ENCODE measurements around the gene CRY2. TPM values are rescaled to one million over a fixed set of nuclear protein-coding genes. Genes with fewer than 3 reads are reported as not detected.

Gene CRY2
- total and polyA plus RNA-seq, 10 of the 15 experiments (the other 5 are each of a cell fraction or from before 2014, with no cell fraction given), result 1.2 to 14.7 (median 8.1) TPM

DNA sequence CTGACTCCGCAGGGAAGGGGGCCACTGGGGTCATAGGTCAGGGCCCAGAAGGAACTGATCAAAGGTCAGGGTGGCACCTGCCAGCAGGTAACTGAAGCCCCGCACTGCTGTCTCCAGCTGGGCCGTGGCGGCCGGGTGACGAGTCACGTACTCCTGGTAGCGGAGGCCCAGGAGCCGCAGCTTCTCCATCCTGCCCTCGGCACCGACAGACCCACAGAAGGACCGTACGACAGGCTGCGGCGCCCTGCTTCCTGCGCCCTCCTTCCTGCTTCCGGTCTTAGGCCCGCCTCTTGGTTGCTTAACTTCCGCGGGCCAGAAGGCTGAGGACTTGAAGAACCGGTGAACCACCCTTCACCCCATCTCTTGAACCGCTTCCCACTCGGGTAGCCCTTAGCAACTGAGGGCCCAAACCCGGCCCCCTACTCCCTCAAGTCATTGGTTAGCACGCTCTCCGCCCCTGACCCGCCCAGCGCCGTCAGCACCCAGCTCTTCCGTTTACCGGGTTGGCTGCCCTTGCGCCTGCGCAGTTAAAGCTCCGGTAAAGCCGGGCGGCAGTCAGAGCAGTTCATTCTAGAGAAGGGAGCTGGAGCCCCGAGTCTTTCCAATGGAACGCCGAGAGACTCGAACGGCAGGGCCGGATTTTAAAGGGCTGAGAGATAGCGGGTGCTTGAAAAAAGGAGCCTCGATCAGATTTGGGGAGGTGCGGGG, 70.5 kb downstream of the CRY2 start, which contains the start of gene PEX16 (continued):
- no peak for TF ChIP-seq NFXL1 (IDR thresholded peaks at IDR 0.05; ENCODE audit: borderline replicate concordance)
- no peak for TF ChIP-seq RCOR1 (conservative IDR thresholded peaks at IDR 0.05; ENCODE audit: low read depth, low read length)
- TF ChIP-seq RB1 (IDR thresholded peaks at IDR 0.05; ENCODE audit: borderline replicate concordance), result no peak
- no peak for TF ChIP-seq STAT3 (IDR thresholded peaks at IDR 0.05; ENCODE audit: low read depth, low read length)
- peak; percentile 21 for TF ChIP-seq ZNF207 (IDR thresholded peaks at IDR 0.05; ENCODE audit: borderline replicate concordance)
- TF ChIP-seq, protein P1, sequence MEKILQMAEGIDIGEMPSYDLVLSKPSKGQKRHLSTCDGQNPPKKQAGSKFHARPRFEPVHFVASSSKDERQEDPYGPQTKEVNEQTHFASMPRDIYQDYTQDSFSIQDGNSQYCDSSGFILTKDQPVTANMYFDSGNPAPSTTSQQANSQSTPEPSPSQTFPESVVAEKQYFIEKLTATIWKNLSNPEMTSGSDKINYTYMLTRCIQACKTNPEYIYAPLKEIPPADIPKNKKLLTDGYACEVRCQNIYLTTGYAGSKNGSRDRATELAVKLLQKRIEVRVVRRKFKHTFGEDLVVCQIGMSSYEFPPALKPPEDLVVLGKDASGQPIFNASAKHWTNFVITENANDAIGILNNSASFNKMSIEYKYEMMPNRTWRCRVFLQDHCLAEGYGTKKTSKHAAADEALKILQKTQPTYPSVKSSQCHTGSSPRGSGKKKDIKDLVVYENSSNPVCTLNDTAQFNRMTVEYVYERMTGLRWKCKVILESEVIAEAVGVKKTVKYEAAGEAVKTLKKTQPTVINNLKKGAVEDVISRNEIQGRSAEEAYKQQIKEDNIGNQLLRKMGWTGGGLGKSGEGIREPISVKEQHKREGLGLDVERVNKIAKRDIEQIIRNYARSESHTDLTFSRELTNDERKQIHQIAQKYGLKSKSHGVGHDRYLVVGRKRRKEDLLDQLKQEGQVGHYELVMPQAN (conservative IDR thresholded peaks at IDR 0.05), result peak; percentile 94
- TF ChIP-seq ESRRA (IDR thresholded peaks at IDR 0.05; ENCODE audit: low read length), result 0 out of 2 replicates have a peak, but pooled peaks have one; percentile 27
- no peak for TF ChIP-seq KAT2A (conservative IDR thresholded peaks at IDR 0.05; ENCODE audit: control insufficient read depth, low read depth, low read length)
- peak in 1 of 2 experiments; percentile 93; a peak in 2 of 4 replicates for TF ChIP-seq CEBPB (IDR thresholded peaks at IDR 0.05; ENCODE audit: borderline replicate concordance in 1 of 2, low read depth in 2 of 2, low read length in 2 of 2)
- TF ChIP-seq, protein P2, sequence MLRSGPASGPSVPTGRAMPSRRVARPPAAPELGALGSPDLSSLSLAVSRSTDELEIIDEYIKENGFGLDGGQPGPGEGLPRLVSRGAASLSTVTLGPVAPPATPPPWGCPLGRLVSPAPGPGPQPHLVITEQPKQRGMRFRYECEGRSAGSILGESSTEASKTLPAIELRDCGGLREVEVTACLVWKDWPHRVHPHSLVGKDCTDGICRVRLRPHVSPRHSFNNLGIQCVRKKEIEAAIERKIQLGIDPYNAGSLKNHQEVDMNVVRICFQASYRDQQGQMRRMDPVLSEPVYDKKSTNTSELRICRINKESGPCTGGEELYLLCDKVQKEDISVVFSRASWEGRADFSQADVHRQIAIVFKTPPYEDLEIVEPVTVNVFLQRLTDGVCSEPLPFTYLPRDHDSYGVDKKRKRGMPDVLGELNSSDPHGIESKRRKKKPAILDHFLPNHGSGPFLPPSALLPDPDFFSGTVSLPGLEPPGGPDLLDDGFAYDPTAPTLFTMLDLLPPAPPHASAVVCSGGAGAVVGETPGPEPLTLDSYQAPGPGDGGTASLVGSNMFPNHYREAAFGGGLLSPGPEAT (IDR thresholded peaks at IDR 0.05; ENCODE audit: low read depth), result peak; percentile 89
- no peak for TF ChIP-seq MTA2 (IDR thresholded peaks at IDR 0.05; ENCODE audit: low read depth)
- peak; percentile 78 to 99 for TF ChIP-seq SRF (IDR thresholded peaks at IDR 0.05; ENCODE audit: low read depth in 2 of 2, low read length in 2 of 2)
- TF ChIP-seq, protein P3, sequence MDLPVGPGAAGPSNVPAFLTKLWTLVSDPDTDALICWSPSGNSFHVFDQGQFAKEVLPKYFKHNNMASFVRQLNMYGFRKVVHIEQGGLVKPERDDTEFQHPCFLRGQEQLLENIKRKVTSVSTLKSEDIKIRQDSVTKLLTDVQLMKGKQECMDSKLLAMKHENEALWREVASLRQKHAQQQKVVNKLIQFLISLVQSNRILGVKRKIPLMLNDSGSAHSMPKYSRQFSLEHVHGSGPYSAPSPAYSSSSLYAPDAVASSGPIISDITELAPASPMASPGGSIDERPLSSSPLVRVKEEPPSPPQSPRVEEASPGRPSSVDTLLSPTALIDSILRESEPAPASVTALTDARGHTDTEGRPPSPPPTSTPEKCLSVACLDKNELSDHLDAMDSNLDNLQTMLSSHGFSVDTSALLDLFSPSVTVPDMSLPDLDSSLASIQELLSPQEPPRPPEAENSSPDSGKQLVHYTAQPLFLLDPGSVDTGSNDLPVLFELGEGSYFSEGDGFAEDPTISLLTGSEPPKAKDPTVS (IDR thresholded peaks at IDR 0.05; ENCODE audit: low read depth, low read length), result no peak
- TF ChIP-seq, protein P4, sequence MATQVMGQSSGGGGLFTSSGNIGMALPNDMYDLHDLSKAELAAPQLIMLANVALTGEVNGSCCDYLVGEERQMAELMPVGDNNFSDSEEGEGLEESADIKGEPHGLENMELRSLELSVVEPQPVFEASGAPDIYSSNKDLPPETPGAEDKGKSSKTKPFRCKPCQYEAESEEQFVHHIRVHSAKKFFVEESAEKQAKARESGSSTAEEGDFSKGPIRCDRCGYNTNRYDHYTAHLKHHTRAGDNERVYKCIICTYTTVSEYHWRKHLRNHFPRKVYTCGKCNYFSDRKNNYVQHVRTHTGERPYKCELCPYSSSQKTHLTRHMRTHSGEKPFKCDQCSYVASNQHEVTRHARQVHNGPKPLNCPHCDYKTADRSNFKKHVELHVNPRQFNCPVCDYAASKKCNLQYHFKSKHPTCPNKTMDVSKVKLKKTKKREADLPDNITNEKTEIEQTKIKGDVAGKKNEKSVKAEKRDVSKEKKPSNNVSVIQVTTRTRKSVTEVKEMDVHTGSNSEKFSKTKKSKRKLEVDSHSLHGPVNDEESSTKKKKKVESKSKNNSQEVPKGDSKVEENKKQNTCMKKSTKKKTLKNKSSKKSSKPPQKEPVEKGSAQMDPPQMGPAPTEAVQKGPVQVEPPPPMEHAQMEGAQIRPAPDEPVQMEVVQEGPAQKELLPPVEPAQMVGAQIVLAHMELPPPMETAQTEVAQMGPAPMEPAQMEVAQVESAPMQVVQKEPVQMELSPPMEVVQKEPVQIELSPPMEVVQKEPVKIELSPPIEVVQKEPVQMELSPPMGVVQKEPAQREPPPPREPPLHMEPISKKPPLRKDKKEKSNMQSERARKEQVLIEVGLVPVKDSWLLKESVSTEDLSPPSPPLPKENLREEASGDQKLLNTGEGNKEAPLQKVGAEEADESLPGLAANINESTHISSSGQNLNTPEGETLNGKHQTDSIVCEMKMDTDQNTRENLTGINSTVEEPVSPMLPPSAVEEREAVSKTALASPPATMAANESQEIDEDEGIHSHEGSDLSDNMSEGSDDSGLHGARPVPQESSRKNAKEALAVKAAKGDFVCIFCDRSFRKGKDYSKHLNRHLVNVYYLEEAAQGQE (IDR thresholded peaks at IDR 0.05; ENCODE audit: low read depth, low read length), result no peak
- TF ChIP-seq MTA3 (IDR thresholded peaks at IDR 0.05; ENCODE audit: borderline replicate concordance, low read length), result no peak
- TF ChIP-seq CHD2 (IDR thresholded peaks at IDR 0.05; ENCODE audit: borderline replicate concordance, low read depth, low read length), result 0 out of 2 replicates have a peak, but pooled peaks have one; percentile 48
- no peak for TF ChIP-seq PAX8 (IDR thresholded peaks at IDR 0.05)
- no peak for TF ChIP-seq SREBF2 (IDR thresholded peaks at IDR 0.05; ENCODE audit: low read length)

All from GM12878 (cell line).